NCI-H1092 (cell line): ENCODE results near the gene ARRDC2.

Experiments
- DNase-seq: peaks from one replicate; lab custom pipeline; 2025; lab: John Stamatoyannopoulos, UW

ARRDC2 gene

DNA sequence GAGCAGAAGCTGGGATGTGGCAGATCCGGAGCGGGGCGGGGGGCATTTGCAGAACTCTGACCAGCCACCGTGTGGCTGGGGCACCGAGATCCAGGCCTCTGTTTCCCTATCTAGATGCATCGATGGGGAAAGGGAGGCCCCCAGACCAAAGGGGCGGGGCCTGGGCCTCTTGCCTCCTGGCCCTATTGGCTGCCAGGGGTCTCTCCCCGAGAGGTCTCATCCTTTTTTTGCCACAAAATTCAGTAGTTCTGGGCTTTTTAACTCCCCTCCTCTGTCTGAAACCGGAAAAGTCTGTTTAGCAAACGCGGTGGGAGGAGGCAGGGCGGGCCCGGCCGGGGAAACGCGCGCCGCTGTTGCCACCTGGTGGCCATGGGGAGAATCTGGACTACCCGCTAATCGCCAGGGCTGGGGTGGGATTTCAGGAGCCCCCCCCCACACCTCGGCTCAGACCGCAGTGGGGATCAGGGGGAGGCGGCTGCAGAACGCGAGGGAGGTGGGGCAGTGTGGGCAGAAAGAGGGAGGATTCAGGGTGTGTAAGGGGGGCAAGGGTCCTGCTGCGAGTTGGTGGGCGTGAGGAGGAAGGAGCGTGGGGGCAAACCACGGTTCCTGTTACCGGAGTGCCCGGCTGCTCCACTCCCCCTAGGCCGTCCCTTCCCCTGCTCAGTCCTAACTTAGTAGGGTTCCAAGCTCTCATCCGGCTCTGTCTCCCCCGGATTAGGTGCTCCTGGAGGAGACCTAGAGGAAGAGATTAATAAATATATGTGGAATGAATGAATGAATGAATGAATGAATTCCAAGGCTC, 50.4 kb downstream of the ARRDC2 start:
- peak; percentile 43 for DNase-seq

DNA sequence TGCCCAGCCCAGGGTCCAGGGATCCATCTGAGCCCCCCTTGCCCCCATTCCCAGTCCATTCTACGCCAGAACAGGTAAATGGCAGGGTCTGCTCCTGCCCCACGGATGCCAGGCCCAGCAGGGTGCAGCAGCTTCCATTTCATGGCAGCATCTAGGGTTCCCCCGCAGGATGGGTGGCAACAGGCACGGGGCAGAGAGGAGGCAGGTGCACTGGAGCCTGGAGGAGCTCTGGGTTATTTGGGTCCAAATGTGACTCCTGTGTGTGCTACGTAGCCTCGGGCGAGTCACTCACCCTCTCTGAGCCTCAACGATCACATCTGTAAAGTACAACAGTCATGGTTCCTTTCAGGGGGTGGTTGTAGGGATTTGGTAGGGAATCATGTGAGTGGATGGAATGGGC, 51.3 kb downstream of the ARRDC2 start:
- DNase-seq = no peak

DNA sequence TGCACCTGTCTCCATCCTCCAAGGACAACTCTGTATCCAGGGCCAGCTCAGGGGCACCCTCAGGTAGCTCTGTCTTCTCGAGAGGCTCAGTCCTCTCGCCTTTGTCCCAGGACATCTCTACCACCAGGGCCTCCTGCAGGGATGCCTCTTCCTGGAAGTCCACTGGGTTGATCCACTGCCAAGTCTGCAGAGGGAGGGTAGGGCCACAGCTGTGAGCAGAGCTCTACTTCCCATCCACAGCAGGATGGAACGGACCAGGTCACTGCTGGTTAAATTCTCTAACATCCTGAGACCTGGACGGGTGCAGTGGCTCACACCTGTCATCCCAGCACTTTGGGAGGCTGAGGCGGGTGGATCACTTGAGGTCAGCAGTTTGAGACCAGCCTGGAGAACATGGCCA, 51.9 kb downstream of the ARRDC2 start:
- DNase-seq = no peak

DNA sequence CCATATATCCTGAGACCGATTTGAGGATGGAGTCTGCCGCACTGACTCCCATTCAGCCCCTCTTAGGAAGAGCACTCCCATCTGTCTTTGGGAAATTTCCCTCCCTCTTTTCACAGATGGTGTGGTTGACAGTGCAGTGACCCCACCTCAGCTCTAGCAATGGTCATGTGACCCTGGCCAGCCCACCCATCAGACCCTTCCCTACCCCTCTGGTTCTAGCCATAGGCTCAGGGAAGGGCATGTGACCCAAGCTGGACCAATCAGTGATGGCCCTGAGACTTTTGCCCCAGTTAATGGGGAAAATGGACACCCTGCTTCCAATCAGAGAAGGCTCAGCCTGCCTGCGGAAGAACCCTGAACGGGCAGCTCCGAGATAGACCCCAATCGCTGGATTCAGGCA, 52.5 kb downstream of the ARRDC2 start:
- no peak for DNase-seq

DNA sequence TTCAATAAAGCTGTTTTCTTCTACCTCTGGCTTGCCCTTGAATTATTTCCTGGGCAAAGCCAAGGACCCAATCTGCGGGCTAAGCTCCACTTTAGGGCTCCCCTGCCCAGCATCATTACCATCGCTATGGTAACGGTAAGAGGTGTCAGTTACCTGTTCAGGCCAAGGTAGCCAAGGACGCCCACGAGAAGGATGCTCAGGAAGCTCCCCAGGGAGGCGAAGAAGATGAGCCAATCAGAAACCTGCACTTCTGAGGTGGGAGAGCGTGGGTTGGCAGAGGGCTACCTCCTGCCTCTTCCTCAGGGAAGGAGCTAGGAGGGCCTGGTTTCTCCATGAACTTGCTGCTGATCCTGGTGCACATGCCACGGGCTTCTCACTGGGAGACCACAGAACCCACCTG, 54.1 kb downstream of the ARRDC2 start:
- DNase-seq = peak; percentile 17

DNA sequence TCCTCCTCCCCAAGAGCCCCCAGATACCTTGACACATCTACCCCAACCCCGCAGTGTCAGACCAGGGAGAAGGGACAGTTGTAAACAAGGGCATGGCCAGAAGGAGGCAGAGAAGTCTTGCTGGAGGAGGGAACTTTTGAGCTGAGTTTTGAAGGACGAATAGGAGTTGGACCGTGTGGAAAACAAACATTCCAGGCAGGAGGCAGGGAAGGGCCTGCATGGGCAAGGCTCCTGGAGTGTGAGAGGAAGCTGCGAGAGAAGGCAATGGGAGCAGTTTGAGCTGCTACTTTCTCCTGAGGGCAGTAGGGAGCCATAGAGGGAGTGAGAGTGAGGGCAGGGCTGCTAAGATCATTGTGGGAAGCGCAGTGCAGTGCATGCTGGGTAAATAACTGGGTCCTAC, 55.5 kb downstream of the ARRDC2 start:
- DNase-seq = no peak
